GM23338 (cell line): Measurements from ENCODE around the gene TMEM201.

Source experiments
- CREB1 ChIP-seq: fragments of 250-450 bp; sonication (Bioruptor Pico); IDR thresholded peaks from 2 replicates; pipeline ENCODE4 v1.5.0; 2020; ENCODE audit warnings: low read depth, mild to moderate bottlenecking, moderate library complexity
- CTCF ChIP-seq, 2 experiments: fragments of 200-600 bp in 1 of 2; sonication (generic) in 1 of 2; conservative IDR thresholded peaks; 2 replicates each; pipeline versions ENCODE4 v1.5.1 to v1.6.1; 2016 to 2017; ENCODE audit warnings: antibody characterized with exemption in 2 of 2, low read depth in 2 of 2, mild to moderate bottlenecking in 2 of 2, moderate library complexity in 1 of 2
- ETS1 ChIP-seq: IDR thresholded peaks from 2 replicates; pipeline ENCODE4 v1.6.1; 2016; ENCODE audit warnings: antibody characterized with exemption
- EZH2 ChIP-seq: fragments of 200-600 bp; sonication (generic); IDR thresholded peaks from one replicate; pipeline ENCODE4 v1.8.0; 2017; ENCODE audit warnings: antibody characterized with exemption, mild to moderate bottlenecking, low read depth; ENCODE audit not compliant: unreplicated experiment
- EZH2phosphoT487 ChIP-seq: fragments of 200-600 bp; sonication (generic); IDR thresholded peaks from one replicate; pipeline ENCODE4 v1.8.1; 2018; ENCODE audit warnings: antibody characterized with exemption; ENCODE audit not compliant: unreplicated experiment
- JUNB ChIP-seq: IDR thresholded peaks from one replicate; pipeline ENCODE4 v1.6.1; 2016; ENCODE audit warnings: antibody characterized with exemption; ENCODE audit not compliant: unreplicated experiment
- NANOG ChIP-seq: IDR thresholded peaks from 2 replicates; pipeline ENCODE4 v1.6.1; 2016; ENCODE audit warnings: antibody characterized with exemption, borderline replicate concordance
- POLR2AphosphoS5 ChIP-seq: IDR thresholded peaks from 2 replicates; pipeline ENCODE4 v1.6.1; 2016; ENCODE audit warnings: antibody characterized with exemption, low read depth
- REST ChIP-seq: IDR thresholded peaks from one replicate; pipeline ENCODE4 v1.6.1; 2018; ENCODE audit warnings: antibody characterized with exemption; ENCODE audit not compliant: unreplicated experiment
- STAT1 ChIP-seq: IDR thresholded peaks from one replicate; pipeline ENCODE4 v1.6.1; 2016; ENCODE audit warnings: antibody characterized with exemption; ENCODE audit not compliant: unreplicated experiment
- ZNF114 ChIP-seq: fragments of 250-450 bp; sonication (Bioruptor Pico); IDR thresholded peaks from 2 replicates; pipeline ENCODE4 v1.5.0; 2020; ENCODE audit warnings: mild to moderate bottlenecking, moderate library complexity
- ZNF331 ChIP-seq: fragments of 250-450 bp; sonication (Bioruptor Pico); IDR thresholded peaks from 2 replicates; pipeline ENCODE4 v1.5.0; 2020; ENCODE audit warnings: low read depth, mild to moderate bottlenecking, moderate library complexity
- ZNF462 ChIP-seq: fragments of 250-450 bp; sonication (Bioruptor Pico); IDR thresholded peaks from 2 replicates; pipeline ENCODE4 v1.5.0; 2020; ENCODE audit warnings: mild to moderate bottlenecking, moderate library complexity

- TF ChIP-seq CTCF (conservative IDR thresholded peaks at IDR 0.05; ENCODE audit: low read depth in 2 of 2): no peak
- no peak for TF ChIP-seq EZH2
- no peak for TF ChIP-seq CREB1 (CRISPR knock-in tag)
- TF ChIP-seq EZH2phosphoT487: no peak
- no peak for TF ChIP-seq POLR2AphosphoS5
- TF ChIP-seq STAT1: no peak
- no peak for TF ChIP-seq REST
- TF ChIP-seq JUNB: no peak
- no peak for TF ChIP-seq ZNF331
- TF ChIP-seq NANOG: no peak
- TF ChIP-seq ZNF114 (CRISPR knock-in tag): no peak
- no peak for TF ChIP-seq ETS1
- no peak for TF ChIP-seq ZNF462 (CRISPR knock-in tag)
Observed at GRCh38 chr1:9569267-9569666, 19.4 kb upstream of the TMEM201 start.
